Fibroblast of lung (primary cell): ENCODE results near the gene CLNS1A.

Experiments
- EZH2 ChIP-seq: IDR thresholded peaks from 2 replicates; pipeline ENCODE4 v1.5.1; 2012; ENCODE audit warnings: low read length, control low read depth, mild to moderate bottlenecking; ENCODE audit errors: missing control alignments
- TF ChIP-seq, protein P1 (sequence below), 2 donors: IDR thresholded peaks in 1 of 2; conservative IDR thresholded peaks in 1 of 2; 1 replicate in 1 of 2; 2 replicates in 1 of 2; pipeline ENCODE4 v1.5.1; 2011 to 2012; ENCODE audit warnings: low read length in 2 of 2, control low read depth in 1 of 2, inconsistent platforms in 1 of 2, low read depth in 1 of 2, mild to moderate bottlenecking in 1 of 2

DNA sequence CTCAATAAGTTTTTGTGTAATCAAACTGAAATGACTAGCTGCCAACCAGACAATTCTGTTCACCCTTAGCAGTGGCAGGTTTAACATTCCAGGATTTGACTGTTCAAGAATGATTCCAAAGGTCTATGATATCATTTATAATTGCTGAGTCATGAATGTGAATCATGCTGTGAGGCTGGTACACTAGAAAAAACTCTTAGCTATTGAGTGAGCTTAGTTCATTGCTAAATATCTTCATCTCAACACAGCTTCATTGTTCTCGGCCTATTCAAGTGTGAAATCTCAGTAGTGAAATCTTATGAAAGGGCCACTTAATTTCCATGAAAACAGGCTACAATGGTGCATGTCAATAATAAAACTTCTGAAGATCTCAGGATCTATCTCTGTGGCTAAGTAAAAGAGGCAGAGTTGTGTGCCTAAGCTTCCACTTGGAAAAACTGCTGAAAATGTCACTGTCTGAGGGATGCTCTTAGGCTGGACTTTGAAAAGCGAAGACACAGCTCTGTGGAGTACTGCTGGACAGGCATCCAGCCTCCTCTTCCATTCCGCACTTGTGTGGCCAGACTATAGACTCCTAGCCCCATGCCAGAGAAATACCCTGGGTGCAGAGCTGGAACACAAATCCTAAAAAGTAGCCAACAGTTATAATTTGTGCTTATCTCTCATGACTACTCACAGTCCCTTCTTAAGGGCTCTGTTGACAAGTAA is 35.1 kb downstream of the CLNS1A start:
- TF ChIP-seq EZH2 = no peak
- TF ChIP-seq, protein P1, sequence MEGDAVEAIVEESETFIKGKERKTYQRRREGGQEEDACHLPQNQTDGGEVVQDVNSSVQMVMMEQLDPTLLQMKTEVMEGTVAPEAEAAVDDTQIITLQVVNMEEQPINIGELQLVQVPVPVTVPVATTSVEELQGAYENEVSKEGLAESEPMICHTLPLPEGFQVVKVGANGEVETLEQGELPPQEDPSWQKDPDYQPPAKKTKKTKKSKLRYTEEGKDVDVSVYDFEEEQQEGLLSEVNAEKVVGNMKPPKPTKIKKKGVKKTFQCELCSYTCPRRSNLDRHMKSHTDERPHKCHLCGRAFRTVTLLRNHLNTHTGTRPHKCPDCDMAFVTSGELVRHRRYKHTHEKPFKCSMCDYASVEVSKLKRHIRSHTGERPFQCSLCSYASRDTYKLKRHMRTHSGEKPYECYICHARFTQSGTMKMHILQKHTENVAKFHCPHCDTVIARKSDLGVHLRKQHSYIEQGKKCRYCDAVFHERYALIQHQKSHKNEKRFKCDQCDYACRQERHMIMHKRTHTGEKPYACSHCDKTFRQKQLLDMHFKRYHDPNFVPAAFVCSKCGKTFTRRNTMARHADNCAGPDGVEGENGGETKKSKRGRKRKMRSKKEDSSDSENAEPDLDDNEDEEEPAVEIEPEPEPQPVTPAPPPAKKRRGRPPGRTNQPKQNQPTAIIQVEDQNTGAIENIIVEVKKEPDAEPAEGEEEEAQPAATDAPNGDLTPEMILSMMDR (conservative IDR thresholded peaks at IDR 0.05 in 1 of 2, IDR thresholded peaks at IDR 0.05 in 1 of 2; ENCODE audit: low read depth in 1 of 2, low read length in 2 of 2) = no peak
